GM12878 (cell line): ENCODE results near the gene OR10H3. TPM values are rescaled to one million over a fixed set of nuclear protein-coding genes. Genes with fewer than 3 reads are reported as not detected.

Experiments
- ATAC-seq: fragments of 200-7000 bp; cut with Tn5 transposase; 3 replicates; pipeline ENCODE4 v1.9.1; 2020; ENCODE audit warnings: mild to moderate bottlenecking, moderate library complexity
- Bru-seq: library from RNA; stranded (reverse); fragments of 400-500 nt; gene quantifications from one replicate; lab custom pipeline; 2021; lab: Mats Ljungman, UMichigan
- BruChase-seq, 2 experiments: library from RNA; stranded (reverse); fragments of 400-500 nt; gene quantifications; one replicate each; lab custom pipeline; 2021; lab: Mats Ljungman, UMichigan
- BruUV-seq: library from RNA; stranded (reverse); fragments of 400-500 nt; replicated peaks from 2 replicates; lab custom pipeline; 2021; lab: Mats Ljungman, UMichigan
- CTCF ChIA-PET: fragments of 300-600 bp; sonication (Branson Sonifier 250); formaldehyde crosslinking; extraction: SDS; loops from one replicate; lab custom pipeline; 2021; ENCODE audit warnings: inconsistent platforms; lab: Yijun Ruan, JAX
- POLR2A ChIA-PET: fragments of 350-600 bp; formaldehyde crosslinking; extraction: SDS; loops from one replicate; lab custom pipeline; 2021; ENCODE audit warnings: inconsistent platforms; lab: Charles Lee
- RAD21 ChIA-PET: fragments of 300-600 bp; sonication (Branson Sonifier 250); formaldehyde crosslinking; loops from one replicate; lab custom pipeline; 2023; ENCODE audit warnings: antibody characterized with exemption; ENCODE audit not compliant: unreplicated experiment; lab: Charles Lee
- SMC1A ChIA-PET: fragments of 300-600 bp; sonication (Branson Sonifier 250); formaldehyde crosslinking; loops from one replicate; lab custom pipeline; 2023; ENCODE audit not compliant: unreplicated experiment, uncharacterized antibody; lab: Charles Lee
- DNase-seq: peaks from one replicate; pipeline ENCODE4 v3.0.0-alpha.2; 2011; ENCODE audit warnings: low read depth, low spot score
- FAIRE-seq: peaks from 3 replicates; lab custom pipeline; 2011; peaks lifted over from hg19 to GRCh38; lab: Jason Lieb, UNC
- H2AFZ ChIP-seq: 2 replicates; pipeline ENCODE4 v1.6.0; 2011; ENCODE audit warnings: low read depth, low read length, control low read depth; ENCODE audit not compliant: control insufficient read depth
- H3K27ac ChIP-seq: 2 replicates; pipeline ENCODE4 v1.5.1; 2011; ENCODE audit warnings: control low read depth; ENCODE audit not compliant: control insufficient read depth, insufficient read depth
- H3K27me3 ChIP-seq, 2 experiments: replicated peaks in 1 of 2; 2 replicates each; pipeline versions ENCODE4 v1.6.0 to v1.6.1; 2011; ENCODE audit warnings: low read length in 1 of 2; ENCODE audit not compliant: control insufficient read depth in 2 of 2, insufficient read depth in 2 of 2
- H3K36me3 ChIP-seq, 2 experiments: 2 replicates each; pipeline ENCODE4 v1.5.1; 2011; ENCODE audit warnings: low read length in 1 of 2; ENCODE audit not compliant: control insufficient read depth in 2 of 2, insufficient read depth in 2 of 2
- H3K4me1 ChIP-seq: 2 replicates; pipeline ENCODE4 v1.6.1; 2011; ENCODE audit warnings: mild to moderate bottlenecking, low read length, moderate library complexity, mixed read lengths; ENCODE audit not compliant: control insufficient read depth, insufficient read depth
- H3K4me2 ChIP-seq: 2 replicates; pipeline ENCODE4 v1.6.0; 2011; ENCODE audit warnings: control low read depth; ENCODE audit not compliant: control insufficient read depth, insufficient read depth
- H3K4me3 ChIP-seq: fragments of 200-600 bp; sonication (generic); 2 replicates; pipeline ENCODE4 v1.5.1; 2016
- H3K79me2 ChIP-seq: 2 replicates; pipeline ENCODE4 v1.6.0; 2011; ENCODE audit warnings: low read length; ENCODE audit not compliant: control insufficient read depth, insufficient read depth
- H3K9ac ChIP-seq: 2 replicates; pipeline ENCODE4 v1.8.0; 2011; ENCODE audit warnings: low read length, control low read depth, mixed read lengths; ENCODE audit not compliant: control insufficient read depth, insufficient read depth
- H3K9me3 ChIP-seq: replicated peaks from 3 replicates; pipeline ENCODE4 v1.5.1; 2011; ENCODE audit warnings: mild to moderate bottlenecking, low read length; ENCODE audit not compliant: control insufficient read depth, insufficient read depth
- H4K20me1 ChIP-seq: 2 replicates; pipeline ENCODE4 v1.6.0; 2011; ENCODE audit not compliant: control insufficient read depth, insufficient read depth
- BHLHE40 ChIP-seq, 2 experiments: fragments of 450-650 bp in 1 of 2; IDR thresholded peaks; 2 replicates each; pipeline ENCODE4 v1.6.1; 2011 to 2017; ENCODE audit warnings: low read depth in 2 of 2, borderline replicate concordance in 1 of 2, improper control_type of control experiment in 1 of 2, low read length in 1 of 2, mild to moderate bottlenecking in 1 of 2
- CREM ChIP-seq: IDR thresholded peaks from 2 replicates; pipeline ENCODE4 v1.6.1; 2014; ENCODE audit warnings: antibody characterized with exemption, low read depth
- ELK1 ChIP-seq: IDR thresholded peaks from 2 replicates; pipeline ENCODE4 v1.6.1; 2012; ENCODE audit warnings: low read depth, low read length, improper control_type of control experiment
- EZH2 ChIP-seq: IDR thresholded peaks from 2 replicates; pipeline ENCODE4 v1.6.1; 2012; ENCODE audit warnings: low read depth, mild to moderate bottlenecking, control low read depth, inconsistent platforms, low read length, borderline replicate concordance; ENCODE audit not compliant: control insufficient read depth
- FOS ChIP-seq: IDR thresholded peaks from 3 replicates; pipeline ENCODE4 v1.6.1; 2011; ENCODE audit warnings: borderline replicate concordance; ENCODE audit not compliant: insufficient read length; ENCODE audit errors: extremely low read depth
- GABPA ChIP-seq: IDR thresholded peaks from 2 replicates; pipeline ENCODE4 v1.6.1; 2014; ENCODE audit warnings: antibody characterized with exemption, low read depth, mild to moderate bottlenecking, inconsistent platforms
- IRF4 ChIP-seq: IDR thresholded peaks from 2 replicates; pipeline ENCODE4 v1.6.1; 2011; ENCODE audit warnings: low read depth, low read length
- MYB ChIP-seq: fragments of 150-350 bp; IDR thresholded peaks from 2 replicates; pipeline ENCODE4 v1.6.1; 2014; ENCODE audit warnings: mild to moderate bottlenecking, low read depth, low read length, borderline replicate concordance
- POU2F2 ChIP-seq: IDR thresholded peaks from 3 replicates; pipeline ENCODE4 v1.6.1; 2011; ENCODE audit warnings: low read depth, mild to moderate bottlenecking, low read length, borderline replicate concordance
- RCOR1 ChIP-seq: conservative IDR thresholded peaks from 2 replicates; pipeline ENCODE4 v1.6.1; 2012; ENCODE audit warnings: low read depth, low read length, improper control_type of control experiment
- RELB ChIP-seq: fragments of 450-650 bp; IDR thresholded peaks from 2 replicates; pipeline ENCODE4 v1.6.1; 2017; ENCODE audit warnings: low read depth, mild to moderate bottlenecking, moderate library complexity
- SP1 ChIP-seq: IDR thresholded peaks from one replicate; pipeline ENCODE4 v1.6.1; 2011; ENCODE audit warnings: low read depth, low read length
- ZNF274 ChIP-seq: IDR thresholded peaks from one replicate; pipeline ENCODE4 v1.8.0; 2011; ENCODE audit not compliant: insufficient read length, insufficient read depth
- ZSCAN29 ChIP-seq: fragments of 450-650 bp; IDR thresholded peaks from 2 replicates; pipeline ENCODE4 v1.6.1; 2017; ENCODE audit warnings: mild to moderate bottlenecking, moderate library complexity
- WGBS: methylation state at CpG from one replicate; pipeline ENCODE4 v1.1.6; 2016; ENCODE audit warnings: low lambda C conversion rate; ENCODE audit not compliant: insufficient replicate concordance, insufficient coverage; ENCODE audit errors: missing lambda C conversion rate; 5-methylcytosine and 5-hydroxymethylcytosine counted together
- in situ Hi-C: fragments of 300-500 bp; cut with MboI; formaldehyde crosslinking; loops from 9 replicates; pipeline ENCODE4 v1.14.3; 2018; ENCODE audit warnings: mixed read lengths
- intact Hi-C: fragments of 100-400 bp; cut with micrococcal nuclease; formaldehyde crosslinking; loops from one replicate; pipeline ENCODE4 v1.14.2; 2022; ENCODE audit not compliant: unreplicated experiment
- long read RNA-seq, 2 experiments: library from polyadenylated mRNA; unstranded; transcript quantifications; one replicate each; pipeline ENCODE4 v2.0.0, GENCODE V29; 2019 to 2020
- polyA minus RNA-seq, 3 experiments: library from RNA; depleted of rRNA, polyadenylated mRNA; stranded (reverse); fragments of >200 nt; gene quantifications; 2 replicates each; pipeline ENCODE4 v1.2.3, GENCODE V29; 2011
- polyA plus RNA-seq, 11 experiments: library from polyadenylated mRNA; depleted of rRNA in 4 of 11; unstranded in 6 of 11; stranded (reverse) in 5 of 11; fragments of >200 nt; fragmentation: Nextera tagmentation in 4 of 11; fragmentation: Illumina TruSeq in 1 of 11; extraction: Ambion mirVana in 4 of 11; extraction: Trizol in 1 of 11; gene quantifications; 1 replicate in 1 of 11; 2 replicates in 10 of 11; pipeline versions ENCODE4 v1.2.1 to v1.2.3, GENCODE V29; 2011 to 2016; ENCODE audit warnings: inconsistent platforms in 2 of 11, missing spikeins in 2 of 11, low read depth in 1 of 11
- total RNA-seq, 4 experiments: library from RNA; depleted of rRNA in 3 of 4; stranded (reverse); fragments of >200 nt in 3 of 4; fragmentation: Illumina TruSeq in 1 of 4; extraction: Trizol in 1 of 4; gene quantifications; 2 replicates each; pipeline versions ENCODE4 v1.2.1 to v1.2.3, GENCODE V29; 2013 to 2021
- TF ChIP-seq, protein P1 (sequence below): fragments of 450-650 bp; formaldehyde crosslinking; IDR thresholded peaks from 2 replicates; pipeline ENCODE4 v1.4.0; 2022; ENCODE audit warnings: mild to moderate bottlenecking, moderate library complexity

OR10H3 gene
- not detected in 2 replicates for total RNA-seq (2013; cell fraction: nucleolus; rRNA removed)
- total RNA-seq (2014; rRNA removed) (not detected in 2 replicates), total RNA-seq (2014; rRNA removed; fragmentation: Illumina TruSeq; extraction: Trizol) (not detected in 2 replicates), total RNA-seq (2021) (not detected in 2 replicates), polyA plus RNA-seq (2011; rRNA removed) (not detected in 2 replicates), polyA plus RNA-seq (2014; fragmentation: Illumina TruSeq; extraction: Trizol) (not detected in 2 replicates), polyA plus RNA-seq (2014; fragmentation: Nextera tagmentation; extraction: Ambion mirVana) (not detected), polyA plus RNA-seq (2014; rRNA removed) (not detected in 2 replicates), polyA plus RNA-seq (2016; fragmentation: Nextera tagmentation; extraction: Ambion mirVana) (not detected), polyA minus RNA-seq (2011; rRNA and poly(A)+ RNA removed) (not detected in 2 replicates), Bru-seq, nascent RNA (not detected), BruChase-seq, experiment 1, labeled RNA remaining after a 6-hour chase (not detected), BruChase-seq, experiment 2, labeled RNA remaining after a 2-hour chase (not detected)
- not detected for polyA plus RNA-seq (2011; ENCODE audit: low read depth)
- not detected in 2 replicates for polyA plus RNA-seq (2011; cell fraction: cytosol; rRNA removed)
- not detected in 2 replicates for polyA plus RNA-seq (2011; cell fraction: nucleus; rRNA removed)
- not detected in 2 replicates for polyA plus RNA-seq (2012)
- not detected in 2 replicates for polyA minus RNA-seq (2011; cell fraction: cytosol; rRNA and poly(A)+ RNA removed)
- not detected in 2 replicates for polyA minus RNA-seq (2011; cell fraction: nucleus; rRNA and poly(A)+ RNA removed)
- long read RNA-seq, experiment 1: 0 reads
- long read RNA-seq, experiment 2: 0 reads

DNA sequence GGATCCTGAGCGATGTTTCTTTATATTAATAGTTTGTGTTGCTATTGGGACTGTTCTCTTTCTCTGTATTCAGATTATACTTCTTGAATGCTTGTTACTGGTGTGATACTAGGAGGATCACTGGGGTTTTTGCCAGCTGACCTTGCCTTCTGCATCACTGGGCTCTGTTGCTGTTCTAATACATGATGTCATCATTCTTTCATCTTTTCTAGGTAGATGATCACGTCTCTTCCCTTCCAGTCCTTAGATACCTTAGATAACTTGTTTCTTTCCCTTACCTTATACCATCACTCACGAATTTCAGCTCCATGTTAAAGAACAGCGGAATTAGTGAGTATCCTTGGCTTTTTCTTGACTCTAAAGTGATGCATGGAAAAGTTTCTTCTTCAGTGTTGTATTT, at the start of gene OR10H3:
Gene OR10H3 (plus strand): TSS at position 264 of the 400 bp plus-strand sequence. CDS start 3,408 bp downstream, outside the sequence.
- TF ChIP-seq SP1: no peak
- no peak for TF ChIP-seq FOS
- no peak for TF ChIP-seq GABPA
- TF ChIP-seq MYB: no peak
- no peak for TF ChIP-seq ELK1
- no peak for TF ChIP-seq ZSCAN29
- no peak for TF ChIP-seq POU2F2
- TF ChIP-seq, protein P1, sequence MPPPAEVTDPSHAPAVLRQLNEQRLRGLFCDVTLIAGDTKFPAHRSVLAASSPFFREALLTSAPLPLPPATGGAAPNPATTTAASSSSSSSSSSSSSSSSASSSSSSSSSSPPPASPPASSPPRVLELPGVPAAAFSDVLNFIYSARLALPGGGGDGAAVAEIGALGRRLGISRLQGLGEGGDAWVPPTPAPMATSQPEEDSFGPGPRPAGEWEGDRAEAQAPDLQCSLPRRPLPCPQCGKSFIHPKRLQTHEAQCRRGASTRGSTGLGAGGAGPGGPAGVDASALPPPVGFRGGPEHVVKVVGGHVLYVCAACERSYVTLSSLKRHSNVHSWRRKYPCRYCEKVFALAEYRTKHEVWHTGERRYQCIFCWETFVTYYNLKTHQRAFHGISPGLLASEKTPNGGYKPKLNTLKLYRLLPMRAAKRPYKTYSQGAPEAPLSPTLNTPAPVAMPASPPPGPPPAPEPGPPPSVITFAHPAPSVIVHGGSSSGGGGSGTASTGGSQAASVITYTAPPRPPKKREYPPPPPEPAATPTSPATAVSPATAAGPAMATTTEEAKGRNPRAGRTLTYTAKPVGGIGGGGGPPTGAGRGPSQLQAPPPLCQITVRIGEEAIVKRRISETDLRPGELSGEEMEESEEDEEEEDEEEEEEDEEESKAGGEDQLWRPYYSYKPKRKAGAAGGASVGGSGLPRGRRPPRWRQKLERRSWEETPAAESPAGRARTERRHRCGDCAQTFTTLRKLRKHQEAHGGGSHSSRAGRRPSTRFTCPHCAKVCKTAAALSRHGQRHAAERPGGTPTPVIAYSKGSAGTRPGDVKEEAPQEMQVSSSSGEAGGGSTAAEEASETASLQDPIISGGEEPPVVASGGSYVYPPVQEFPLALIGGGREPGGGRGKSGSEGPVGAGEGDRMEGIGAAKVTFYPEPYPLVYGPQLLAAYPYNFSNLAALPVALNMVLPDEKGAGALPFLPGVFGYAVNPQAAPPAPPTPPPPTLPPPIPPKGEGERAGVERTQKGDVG (CRISPR knock-in tag): no peak
- TF ChIP-seq ZNF274: no peak
- no peak for TF ChIP-seq IRF4
- TF ChIP-seq RCOR1: no peak
- no peak for TF ChIP-seq BHLHE40 (IDR thresholded peaks at IDR 0.05; ENCODE audit: borderline replicate concordance in 1 of 2, low read depth in 2 of 2, low read length in 1 of 2)
- no peak for TF ChIP-seq CREM
- no peak for TF ChIP-seq EZH2
- TF ChIP-seq RELB: no peak
- no peak for FAIRE-seq
- H3K27me3 ChIP-seq: no peaks in the 10 kb centered on the region
- no peak within 1 kb of the TSS for H2AFZ ChIP-seq
- intact Hi-C loops (no loop called here), in situ Hi-C loops (no loop called here)
- no peaks in the 10 kb centered on the region for H3K4me1 ChIP-seq
- no peak within 1 kb of the TSS for H3K4me3 ChIP-seq
- H3K36me3 ChIP-seq: no peaks in the 10 kb centered on the region
- H3K79me2 ChIP-seq: no peaks in the 10 kb centered on the region
- ChIA-PET RAD21 (no interaction called here), SMC1A (interaction anchor here (0.6 kb wide), 1 partner anchor 965 kb away, joined by 3 read pairs; no protein-coding TSS in a partner anchor), CTCF (no interaction called here), POLR2A (no interaction called here)
- no TSS peak for BruUV-seq
- H3K4me2 ChIP-seq: no peak within 1 kb of the TSS
- no peaks in the 10 kb centered on the region; the same call in 2 of the 3 replicates for H3K9me3 ChIP-seq
- no peaks in the 10 kb centered on the region for H4K20me1 ChIP-seq
- no peak within 1 kb of the TSS for H3K27ac ChIP-seq
- 20% methylated on average over 4 of the region's 4 CpGs for WGBS
- no peak for DNase-seq
- H3K9ac ChIP-seq: no peak within 1 kb of the TSS
- ATAC-seq: no peak
